ENCODE data around the gene GSTT4.

DNA sequence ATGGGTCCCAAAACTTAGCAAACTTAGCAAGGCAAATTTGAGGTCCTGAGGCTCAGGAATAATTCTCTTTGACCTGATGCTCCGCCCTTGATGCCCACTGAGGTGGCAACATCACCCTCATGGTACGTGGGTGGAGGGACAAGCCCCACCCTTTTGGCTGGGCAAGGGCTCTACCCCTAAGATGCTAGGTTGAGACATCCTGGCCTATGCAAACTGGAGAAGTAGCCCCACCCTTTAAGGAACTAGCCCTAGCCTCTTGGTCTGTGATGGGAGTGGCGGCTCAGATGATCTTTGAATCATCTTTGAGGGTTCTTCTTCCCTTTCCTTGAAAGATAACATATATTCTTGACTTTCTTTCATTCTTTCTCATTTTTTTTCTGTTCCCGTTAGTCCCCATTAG is 38.7 kb upstream of the GSTT4 start:
- TF ChIP-seq POLR2AphosphoS5 (IDR thresholded peaks at IDR 0.05; ENCODE audit: borderline replicate concordance, low read depth, low read length) (no peak), EZH2 (IDR thresholded peaks at IDR 0.05) (no peak)

Data from SK-N-MC (cell line).